ENCODE measurements around the gene CPS1. TPM values are rescaled to one million over a fixed set of nuclear protein-coding genes. Genes with fewer than 3 reads are reported as not detected.

CPS1 gene
- total RNA-seq, 2 experiments from 2014 or later, result 2.6 to 3.2 TPM

GRCh38 chr2:210561475-210561874 is 5.1 kb downstream of the CPS1 start:
- no peaks in the 10 kb centered on the region for H3K27me3 Mint-ChIP-seq
- no peaks in the 10 kb centered on the region for H3K4me1 Mint-ChIP-seq (ENCODE audit: low read depth)
- no peaks in the 10 kb centered on the region for H3K9me3 Mint-ChIP-seq
- no peak for TF ChIP-seq CTCF (IDR thresholded peaks at IDR 0.05)
- POLR2A ChIA-PET, result no interaction called here
- H3K36me3 Mint-ChIP-seq (ENCODE audit: low read depth), result no peaks in the 10 kb centered on the region
- ATAC-seq (no peak), DNase-seq (no peak)
- no peak overlapping the region for H3K4me3 Mint-ChIP-seq
- CTCF ChIA-PET, result interaction anchor here (1.2 to 1.9 kb wide), 3 partner anchors 10 to 58 kb away, joined by 3 to 13 read pairs (median 4); no protein-coding TSS in a partner anchor
- H3K27ac Mint-ChIP-seq, result no peak overlapping the region
- intact Hi-C loops (cut with micrococcal nuclease), result no loop called here

- CTCF ChIA-PET, result interaction anchor here (1.2 to 1.9 kb wide), 2 partner anchors 16 to 59 kb away, joined by 3 to 13 read pairs; no protein-coding TSS in a partner anchor
- ATAC-seq, result no peak
Measured at GRCh38 chr2:210562091-210562490, 5.7 kb downstream of the CPS1 start.

GRCh38 chr2:210562502-210563080 is 6.2 kb downstream of the CPS1 start:
- Mint-ChIP-seq H3K4me1 (ENCODE audit: low read depth) (no peaks in the 10 kb centered on the region), H3K9me3 (no peaks in the 10 kb centered on the region), H3K36me3 (ENCODE audit: low read depth) (no peaks in the 10 kb centered on the region), H3K4me3 (no peak overlapping the region), H3K27ac (no peak overlapping the region), H3K27me3 (no peaks in the 10 kb centered on the region)
- ChIA-PET POLR2A (no interaction called here), CTCF (interaction anchor here (1.2 kb wide), 1 partner anchor 15 kb away, joined by 3 read pairs; no protein-coding TSS in a partner anchor)
- no peak for TF ChIP-seq CTCF (IDR thresholded peaks at IDR 0.05)
- DNase-seq (no peak), ATAC-seq (no peak)
- intact Hi-C loops (cut with micrococcal nuclease), result no loop called here

More at GRCh38 chr2:210562091-210562490, 5.7 kb downstream of the CPS1 start:
- H3K36me3 Mint-ChIP-seq (ENCODE audit: low read depth), result no peaks in the 10 kb centered on the region
- POLR2A ChIA-PET, result no interaction called here
- H3K4me3 Mint-ChIP-seq, result no peak overlapping the region
- H3K27me3 Mint-ChIP-seq, result no peaks in the 10 kb centered on the region
- no peak for TF ChIP-seq CTCF (IDR thresholded peaks at IDR 0.05)
- no peaks in the 10 kb centered on the region for H3K9me3 Mint-ChIP-seq
- DNase-seq, result no peak
- no peak overlapping the region for H3K27ac Mint-ChIP-seq
- intact Hi-C loops (cut with micrococcal nuclease), result no loop called here
- H3K4me1 Mint-ChIP-seq (ENCODE audit: low read depth), result no peaks in the 10 kb centered on the region

GRCh38 chr2:210567279-210567678 is 10.9 kb downstream of the CPS1 start:
- no peak for TF ChIP-seq CTCF (IDR thresholded peaks at IDR 0.05)
- DNase-seq (no peak), ATAC-seq (no peak)
- H3K27ac Mint-ChIP-seq, result no peak overlapping the region
- intact Hi-C loops (cut with micrococcal nuclease), result no loop called here
- H3K4me3 Mint-ChIP-seq, result no peak overlapping the region
- ChIA-PET CTCF (no interaction called here), POLR2A (no interaction called here)
- no peaks in the 10 kb centered on the region for H3K9me3 Mint-ChIP-seq
- H3K27me3 Mint-ChIP-seq, result peaks cover 2% of the 10 kb centered on the region
- H3K4me1 Mint-ChIP-seq (ENCODE audit: low read depth), result no peaks in the 10 kb centered on the region
- no peaks in the 10 kb centered on the region for H3K36me3 Mint-ChIP-seq (ENCODE audit: low read depth)

- ATAC-seq (no peak), DNase-seq (no peak)
- POLR2A ChIA-PET, result no interaction called here
- Mint-ChIP-seq H3K4me1 (ENCODE audit: low read depth) (no peaks in the 10 kb centered on the region), H3K36me3 (ENCODE audit: low read depth) (no peaks in the 10 kb centered on the region), H3K4me3 (no peak overlapping the region), H3K27ac (no peak overlapping the region), H3K27me3 (peaks cover 2% of the 10 kb centered on the region), H3K9me3 (no peaks in the 10 kb centered on the region)
- CTCF ChIA-PET, result no interaction called here
- TF ChIP-seq CTCF (IDR thresholded peaks at IDR 0.05), result no peak
- intact Hi-C loops (cut with micrococcal nuclease), result no loop called here
Measured at GRCh38 chr2:210568108-210568507, 11.7 kb downstream of the CPS1 start.
